ENCODE results near the gene TBPL2.

Gene TBPL2

GRCh38 chr14:55446127-55446736 lies 5.8 kb upstream of the TBPL2 start:
- Histone ChIP-seq H4K20me1 (ENCODE audit: control insufficient read depth, insufficient read depth, low read depth, low read length) (no peaks in the 10 kb centered on the region), H3K4me2 (ENCODE audit: low read length) (no peak overlapping the region), H3K79me2 (ENCODE audit: control insufficient read depth, low read length) (no peaks in the 10 kb centered on the region), H3F3A (ENCODE audit: control insufficient read depth, insufficient read depth) (no peaks in the 10 kb centered on the region), H3K36me3 (ENCODE audit: control insufficient read depth, low read length) (no peaks in the 10 kb centered on the region), H3K4me3 (ENCODE audit: low read length) (no peak overlapping the region), H3K4me1 (ENCODE audit: control insufficient read depth, low read length) (no peaks in the 10 kb centered on the region), H3K27me3 (ENCODE audit: control insufficient read depth, low read length) (peaks cover under 1% of the 10 kb centered on the region; the same call in 1 of the 2 replicates), H3K9me3 (ENCODE audit: control insufficient read depth, insufficient read depth, low read length) (no peaks in the 10 kb centered on the region), H3K27ac (ENCODE audit: low read depth, low read length) (no peak overlapping the region), H3K9me2 (replicated peaks; ENCODE audit: control insufficient read depth, low read length) (no peaks in the 10 kb centered on the region)
- no peak for TF ChIP-seq EZH2phosphoT487 (IDR thresholded peaks at IDR 0.05; ENCODE audit: borderline replicate concordance, low read length)
- peak; percentile 83 for TF ChIP-seq CTCF (IDR thresholded peaks at IDR 0.05; ENCODE audit: low read depth, low read length, poor library complexity, severe bottlenecking)

- no peaks in the 10 kb centered on the region for H4K20me1 ChIP-seq (ENCODE audit: control insufficient read depth, insufficient read depth, low read depth, low read length)
Measured at GRCh38 chr14:55441286-55441685, 870 bp upstream of the TBPL2 start.

GRCh38 chr14:55438066-55438683 lies 2.2 kb downstream of the TBPL2 start:
- Histone ChIP-seq H3K4me3 (ENCODE audit: low read length) (no peak overlapping the region), H3K79me2 (ENCODE audit: control insufficient read depth, low read length) (no peaks in the 10 kb centered on the region), H3K4me1 (ENCODE audit: control insufficient read depth, low read length) (peaks cover 3% of the 10 kb centered on the region; the same call in 1 of the 2 replicates), H3K27ac (ENCODE audit: low read depth, low read length) (no peak overlapping the region), H3K9me2 (replicated peaks; ENCODE audit: control insufficient read depth, low read length) (no peaks in the 10 kb centered on the region), H4K20me1 (ENCODE audit: control insufficient read depth, insufficient read depth, low read depth, low read length) (no peaks in the 10 kb centered on the region), H3F3A (ENCODE audit: control insufficient read depth, insufficient read depth) (no peaks in the 10 kb centered on the region), H3K9me3 (ENCODE audit: control insufficient read depth, insufficient read depth, low read length) (no peaks in the 10 kb centered on the region), H3K27me3 (ENCODE audit: control insufficient read depth, low read length) (peaks cover 15% of the 10 kb centered on the region), H3K36me3 (ENCODE audit: control insufficient read depth, low read length) (no peaks in the 10 kb centered on the region), H3K4me2 (ENCODE audit: low read length) (no peak overlapping the region)
- TF ChIP-seq EZH2phosphoT487 (IDR thresholded peaks at IDR 0.05; ENCODE audit: borderline replicate concordance, low read length) (no peak), CTCF (IDR thresholded peaks at IDR 0.05; ENCODE audit: low read depth, low read length, poor library complexity, severe bottlenecking) (peak; percentile 51)

More at GRCh38 chr14:55441286-55441685, 870 bp upstream of the TBPL2 start:
- no peaks in the 10 kb centered on the region for H3K79me2 ChIP-seq (ENCODE audit: control insufficient read depth, low read length)
- no peaks in the 10 kb centered on the region for H3F3A ChIP-seq (ENCODE audit: control insufficient read depth, insufficient read depth)
- H3K27ac ChIP-seq (ENCODE audit: low read depth, low read length): no peak overlapping the region
- no peak overlapping the region for H3K4me2 ChIP-seq (ENCODE audit: low read length)
- H3K27me3 ChIP-seq (ENCODE audit: control insufficient read depth, low read length): peaks cover 14% of the 10 kb centered on the region
- H3K36me3 ChIP-seq (ENCODE audit: control insufficient read depth, low read length): no peaks in the 10 kb centered on the region
- H3K4me3 ChIP-seq (ENCODE audit: low read length): no peak overlapping the region
- TF ChIP-seq CTCF (IDR thresholded peaks at IDR 0.05; ENCODE audit: low read depth, low read length, poor library complexity, severe bottlenecking) (no peak), EZH2phosphoT487 (IDR thresholded peaks at IDR 0.05; ENCODE audit: borderline replicate concordance, low read length) (no peak)
- H3K4me1 ChIP-seq (ENCODE audit: control insufficient read depth, low read length): no peaks in the 10 kb centered on the region
- H3K9me2 ChIP-seq (replicated peaks; ENCODE audit: control insufficient read depth, low read length): no peaks in the 10 kb centered on the region
- H3K9me3 ChIP-seq (ENCODE audit: control insufficient read depth, insufficient read depth, low read length): no peaks in the 10 kb centered on the region
